Tibial artery (tissue), 4 donors: Measurements from ENCODE around the gene CLIC1.
A peak's percentile ranks its signal among the peaks of the same experiment; 100 is the strongest.

Experiments
- DNase-seq, 2 donors: peaks; one replicate each; pipeline ENCODE4 v3.0.0-alpha.2; 2019
- H3K27ac ChIP-seq, 2 donors: fragments of 200-600 bp; sonication (generic) in 1 of 2; 1 replicate in 1 of 2; 2 replicates in 1 of 2; pipeline ENCODE4 v1.5.1; 2018 to 2019; ENCODE audit warnings: mild to moderate bottlenecking in 1 of 2
- H3K27me3 ChIP-seq, 2 donors: fragments of 200-600 bp; sonication (generic) in 1 of 2; one replicate each; pipeline versions ENCODE4 v1.5.1 to v1.6.0; 2016 to 2019
- H3K36me3 ChIP-seq, 3 donors: fragments of 200-600 bp; sonication (generic) in 2 of 3; one replicate each; pipeline ENCODE4 v1.5.1; 2016 to 2019; ENCODE audit warnings: mild to moderate bottlenecking in 2 of 3
- H3K4me1 ChIP-seq, 4 donors: fragments of 200-600 bp; sonication (generic) in 2 of 4; 1 replicate in 3 of 4; 2 replicates in 1 of 4; pipeline ENCODE4 v1.5.1; 2016 to 2019
- H3K4me3 ChIP-seq, 2 donors: fragments of 200-600 bp; sonication (generic) in 1 of 2; 1 replicate in 1 of 2; 2 replicates in 1 of 2; pipeline ENCODE4 v1.5.1; 2018 to 2019; ENCODE audit warnings: mild to moderate bottlenecking in 2 of 2
- H3K9me3 ChIP-seq, 3 donors: fragments of 200-600 bp; sonication (generic) in 1 of 3; one replicate each; pipeline ENCODE4 v1.5.1; 2016 to 2019
- intact Hi-C: fragments of 100-400 bp; cut with DNase I; formaldehyde crosslinking; loops from one replicate; pipeline ENCODE4 v1.15.0; 2023; ENCODE audit warnings: low total_unique reads
- TF ChIP-seq, protein P1 (sequence below), 2 experiments: fragments of 200-600 bp in 1 of 2; fragments of 450-650 bp in 1 of 2; IDR thresholded peaks; one replicate each; pipeline ENCODE4 v1.5.1; 2017 to 2019; ENCODE audit warnings: antibody characterized with exemption in 2 of 2, mild to moderate bottlenecking in 1 of 2, moderate library complexity in 1 of 2

CLIC1 gene

DNA sequence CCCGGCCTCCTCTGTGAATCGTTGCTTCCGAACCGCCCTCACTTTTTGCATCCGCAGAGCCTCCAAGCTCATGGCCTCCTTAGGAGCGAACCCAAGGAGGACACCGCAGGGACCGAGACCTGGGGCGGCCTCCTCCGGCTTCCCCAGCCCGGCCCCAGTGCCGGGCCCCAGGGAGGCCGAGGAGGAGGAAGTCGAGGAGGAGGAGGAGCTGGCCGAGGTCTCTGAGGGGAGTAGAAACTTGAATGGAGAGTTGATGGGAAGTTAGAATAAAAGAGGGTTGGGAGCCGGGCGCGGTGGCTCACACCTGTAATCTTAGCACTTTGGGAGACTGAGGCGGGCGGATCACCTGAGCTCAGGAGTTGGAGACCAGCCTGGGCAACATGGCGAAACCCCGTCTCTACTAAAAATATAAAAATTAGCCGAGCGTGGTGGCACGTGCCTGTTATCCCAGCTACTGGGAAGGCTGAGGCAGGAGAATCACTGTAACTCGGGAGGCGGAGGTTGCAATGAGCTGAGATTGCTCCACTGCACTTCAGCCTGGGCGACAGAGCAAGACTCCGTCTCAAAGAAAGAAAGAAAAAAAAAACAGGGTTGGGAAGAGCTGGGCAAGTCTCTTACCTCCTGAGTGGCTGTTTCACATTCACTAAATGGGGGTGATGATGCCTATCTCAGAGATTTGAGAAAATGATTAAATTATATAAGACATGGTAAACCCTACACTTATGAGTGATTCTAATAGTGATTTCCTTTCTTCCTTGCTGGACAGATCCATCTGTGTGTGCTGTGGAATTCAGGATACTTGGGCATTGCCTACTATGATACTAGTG lies 4.3 kb upstream of the CLIC1 start:
- Histone ChIP-seq H3K9me3 (no peaks in the 10 kb centered on the region), H3K27ac (peak overlapping the region; percentile 34 to 58), H3K36me3 (no peaks in the 10 kb centered on the region), H3K27me3 (no peaks in the 10 kb centered on the region), H3K4me1 (peaks cover 0 to 33% (median 14%) of the 10 kb centered on the region in 4 donors), H3K4me3 (peak overlapping the region; percentile 57 to 69)
- TF ChIP-seq, protein P1, sequence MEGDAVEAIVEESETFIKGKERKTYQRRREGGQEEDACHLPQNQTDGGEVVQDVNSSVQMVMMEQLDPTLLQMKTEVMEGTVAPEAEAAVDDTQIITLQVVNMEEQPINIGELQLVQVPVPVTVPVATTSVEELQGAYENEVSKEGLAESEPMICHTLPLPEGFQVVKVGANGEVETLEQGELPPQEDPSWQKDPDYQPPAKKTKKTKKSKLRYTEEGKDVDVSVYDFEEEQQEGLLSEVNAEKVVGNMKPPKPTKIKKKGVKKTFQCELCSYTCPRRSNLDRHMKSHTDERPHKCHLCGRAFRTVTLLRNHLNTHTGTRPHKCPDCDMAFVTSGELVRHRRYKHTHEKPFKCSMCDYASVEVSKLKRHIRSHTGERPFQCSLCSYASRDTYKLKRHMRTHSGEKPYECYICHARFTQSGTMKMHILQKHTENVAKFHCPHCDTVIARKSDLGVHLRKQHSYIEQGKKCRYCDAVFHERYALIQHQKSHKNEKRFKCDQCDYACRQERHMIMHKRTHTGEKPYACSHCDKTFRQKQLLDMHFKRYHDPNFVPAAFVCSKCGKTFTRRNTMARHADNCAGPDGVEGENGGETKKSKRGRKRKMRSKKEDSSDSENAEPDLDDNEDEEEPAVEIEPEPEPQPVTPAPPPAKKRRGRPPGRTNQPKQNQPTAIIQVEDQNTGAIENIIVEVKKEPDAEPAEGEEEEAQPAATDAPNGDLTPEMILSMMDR (IDR thresholded peaks at IDR 0.05) = no peak
- no peak for DNase-seq
- intact Hi-C loops = loop anchor here (5.0 kb wide), 1 partner anchor 52 kb away; no protein-coding TSS in a partner anchor

DNA sequence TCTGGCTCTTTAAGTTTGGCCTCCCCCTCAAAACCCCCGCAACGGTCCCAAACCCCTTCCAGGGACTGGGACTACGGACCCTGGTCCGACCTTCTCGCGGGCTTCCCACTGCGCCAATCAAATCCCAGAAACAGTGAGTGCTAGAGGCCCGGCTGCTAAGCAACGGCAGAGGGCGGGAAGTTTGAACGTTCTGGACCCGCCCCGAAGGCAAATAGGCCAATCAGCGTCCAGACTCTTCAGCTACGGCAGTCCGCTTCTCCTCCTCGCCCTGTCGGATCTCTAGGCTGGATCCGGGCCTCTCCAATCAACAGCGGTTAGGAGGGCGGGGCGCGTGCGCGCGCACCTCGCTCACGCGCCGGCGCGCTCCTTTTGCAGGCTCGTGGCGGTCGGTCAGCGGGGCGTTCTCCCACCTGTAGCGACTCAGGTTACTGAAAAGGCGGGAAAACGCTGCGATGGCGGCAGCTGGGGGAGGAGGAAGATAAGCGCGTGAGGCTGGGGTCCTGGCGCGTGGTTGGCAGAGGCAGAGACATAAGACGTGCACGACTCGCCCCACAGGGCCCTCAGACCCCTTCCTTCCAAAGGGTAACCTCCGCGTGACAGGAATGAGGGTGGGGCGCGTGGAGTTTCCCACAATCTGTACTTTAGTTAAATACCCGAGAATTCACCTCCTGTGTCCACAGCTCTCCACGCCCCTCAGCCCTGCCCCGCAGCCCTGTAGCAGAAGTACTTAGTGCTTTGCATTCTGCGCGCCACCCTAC lies 3.5 kb upstream of the CLIC1 start, which contains the start of gene MSH5:
Gene MSH5, plus strand, starts transcription at position 367 of the 758 bp plus-strand sequence. CDS start 462 bp downstream, outside the sequence.
- Histone ChIP-seq H3K9me3 (no peaks in the 10 kb centered on the region), H3K4me1 (peaks cover 0 to 33% (median 14%) of the 10 kb centered on the region in 4 donors), H3K4me3 (peak within 1 kb of the TSS; percentile 57 to 69), H3K27me3 (no peaks in the 10 kb centered on the region), H3K36me3 (no peaks in the 10 kb centered on the region), H3K27ac (peak within 1 kb of the TSS; percentile 34 to 58)
- TF ChIP-seq, protein P1 (IDR thresholded peaks at IDR 0.05) = no peak
- intact Hi-C loops = loop anchor here (5.0 kb wide), 2 partner anchors 38 to 52 kb away; partner anchors contain the start of gene ABHD16A
- DNase-seq = peak; percentile 98 to 99

DNA sequence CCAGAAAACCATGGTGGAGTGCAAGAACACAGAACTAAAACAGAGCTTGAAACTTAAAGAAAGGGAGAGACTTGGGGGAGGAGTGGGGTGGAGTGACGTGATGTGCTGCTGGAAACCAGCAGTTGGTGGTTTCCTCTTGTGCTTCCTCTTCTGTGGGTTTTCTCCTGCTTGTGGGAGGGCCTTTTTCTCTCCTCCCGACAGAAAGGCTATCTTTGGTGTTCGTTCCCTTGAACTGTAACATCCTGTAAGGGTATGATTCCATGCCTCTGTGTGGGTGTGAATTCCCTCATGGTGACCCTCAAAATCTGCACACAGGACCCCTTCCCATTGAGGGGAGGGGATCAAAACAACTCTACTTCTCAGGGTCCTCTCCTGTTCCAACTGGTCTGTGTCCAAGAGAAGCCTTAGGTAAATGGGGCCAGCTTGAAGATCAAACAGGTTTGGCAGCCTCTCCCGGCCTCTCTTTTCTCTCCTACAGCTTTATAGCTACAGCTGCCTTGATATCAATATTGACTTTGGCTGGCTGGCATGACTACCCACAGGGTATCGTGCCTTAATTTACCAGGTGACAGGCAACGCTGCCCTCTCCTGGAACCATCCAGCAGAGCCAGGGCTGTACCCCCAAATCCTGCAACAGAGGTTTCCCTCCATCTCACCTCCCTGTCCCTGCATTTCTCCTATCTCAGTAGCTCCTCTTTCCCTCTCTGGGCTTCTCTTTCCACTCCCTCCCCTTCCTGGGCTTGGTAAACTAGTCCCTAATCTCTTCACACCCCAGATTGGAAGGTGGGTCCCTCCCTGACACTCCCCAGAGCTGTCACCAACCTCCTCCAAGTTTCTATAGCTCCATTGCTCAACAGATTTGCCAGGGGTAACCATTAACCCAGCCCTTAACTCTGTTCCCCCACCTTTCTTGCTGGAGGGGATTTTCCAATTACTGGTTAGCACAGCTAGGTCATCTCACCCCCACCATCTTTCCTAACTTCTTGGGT lies 2.0 kb upstream of the CLIC1 start:
- TF ChIP-seq, protein P1 (IDR thresholded peaks at IDR 0.05) = no peak
- intact Hi-C loops = loop anchor here (5.0 kb wide), 1 partner anchor 36 kb away; the partner anchor contains the start of gene ABHD16A
- Histone ChIP-seq H3K27ac (peak overlapping the region in 1 of 2 donors; percentile 19), H3K27me3 (no peaks in the 10 kb centered on the region), H3K36me3 (peaks cover 10 to 11% (median 10%) of the 10 kb centered on the region in 3 donors), H3K4me1 (peaks cover 0 to 48% (median 28%) of the 10 kb centered on the region in 4 donors), H3K9me3 (no peaks in the 10 kb centered on the region), H3K4me3 (no peak overlapping the region)
- peak in 1 of 2 donors; percentile 56 for DNase-seq

DNA sequence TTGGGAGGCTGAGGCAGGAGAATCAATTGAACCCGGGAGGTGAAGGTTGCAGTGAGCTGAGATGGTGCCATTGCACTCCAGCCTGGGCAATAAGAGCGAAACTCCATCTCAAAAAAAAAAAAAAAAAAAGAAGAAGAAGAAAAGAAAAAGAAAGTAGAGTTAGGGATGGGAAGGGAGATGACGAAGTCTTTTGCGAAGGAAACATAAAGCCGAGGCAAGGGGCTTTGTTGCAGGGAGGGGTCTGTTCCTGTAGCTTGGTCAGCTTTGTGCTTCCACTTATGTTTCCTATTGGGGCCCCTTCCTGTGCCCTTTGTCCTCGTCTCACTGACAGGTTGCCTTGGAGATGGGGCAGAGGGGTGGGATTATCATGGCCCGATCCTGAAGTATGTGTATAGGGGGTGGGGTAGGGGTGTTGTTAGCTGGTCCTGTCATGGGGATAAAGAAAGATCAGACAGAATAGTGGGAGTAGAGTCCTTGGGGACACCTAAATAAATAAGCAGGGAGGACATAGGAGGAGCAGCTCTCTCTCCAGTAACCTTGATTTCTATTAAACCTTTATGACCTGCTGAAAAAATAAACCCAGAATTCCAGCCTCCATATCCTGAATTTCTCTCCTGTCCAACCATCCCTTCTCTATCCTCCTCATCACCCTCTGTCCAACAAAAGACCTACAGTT lies 1.1 kb upstream of the CLIC1 start:
- Histone ChIP-seq H3K27ac (peak overlapping the region; percentile 86 to 96), H3K9me3 (no peaks in the 10 kb centered on the region), H3K27me3 (no peaks in the 10 kb centered on the region), H3K36me3 (peaks cover 18 to 19% (median 18%) of the 10 kb centered on the region in 3 donors), H3K4me3 (no peak overlapping the region), H3K4me1 (peaks cover 0 to 48% (median 28%) of the 10 kb centered on the region in 4 donors)
- DNase-seq = no peak
- intact Hi-C loops = loop anchor here (5.0 kb wide), 1 partner anchor 35 kb away; the partner anchor contains the start of gene ABHD16A
- TF ChIP-seq, protein P1 (IDR thresholded peaks at IDR 0.05) = no peak
